Fibroblast of pulmonary artery (primary cell): ENCODE results near the gene CADM1.

Experiments used
- DNase-seq: peaks from one replicate; pipeline ENCODE4 v3.0.0-alpha.2; 2010; ENCODE audit warnings: low read depth
- H3K4me3 ChIP-seq: replicated peaks from 2 replicates; pipeline ENCODE4 v1.5.1; 2011; ENCODE audit warnings: low read depth, mild to moderate bottlenecking, control low read depth, low read length, moderate library complexity
- TF ChIP-seq, protein P1 (sequence below): IDR thresholded peaks from 2 replicates; pipeline ENCODE4 v1.5.1; 2011; ENCODE audit warnings: mild to moderate bottlenecking, control low read depth, low read length, inconsistent platforms; ENCODE audit errors: missing control alignments

The CADM1 gene

DNA sequence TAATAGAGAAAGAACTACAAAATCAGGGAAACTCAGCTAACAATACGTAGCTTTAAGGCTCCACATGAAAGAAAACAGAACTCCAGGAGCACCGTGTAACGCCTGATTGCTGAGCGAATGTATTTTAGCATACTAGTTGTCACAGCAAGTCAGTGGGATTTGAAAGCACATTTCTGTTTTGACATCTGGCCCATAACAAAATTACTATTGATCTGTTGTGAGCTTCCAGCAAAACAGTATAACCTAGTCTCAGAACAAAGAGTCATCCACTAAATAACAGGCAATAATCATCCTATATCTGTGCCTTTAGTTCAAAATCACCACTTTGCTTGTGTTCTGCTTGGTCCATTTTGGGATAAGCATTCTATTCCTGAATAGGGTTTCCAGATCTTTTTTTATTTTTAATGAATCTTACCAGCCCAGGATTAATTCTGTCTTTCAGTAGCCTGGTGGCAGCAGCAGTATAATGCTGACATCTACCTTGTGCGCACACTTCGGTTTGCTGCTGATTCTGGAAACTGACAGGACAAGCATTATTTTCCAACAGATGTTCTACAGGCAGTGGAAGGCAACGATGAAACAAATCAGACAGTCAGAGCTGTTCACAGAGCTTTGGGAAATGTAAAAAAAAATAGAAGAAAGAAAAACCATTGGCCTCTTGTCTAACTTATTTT is 66.2 kb downstream of the CADM1 start:
- no peak overlapping the region for H3K4me3 ChIP-seq
- DNase-seq = no peak
- TF ChIP-seq, protein P1, sequence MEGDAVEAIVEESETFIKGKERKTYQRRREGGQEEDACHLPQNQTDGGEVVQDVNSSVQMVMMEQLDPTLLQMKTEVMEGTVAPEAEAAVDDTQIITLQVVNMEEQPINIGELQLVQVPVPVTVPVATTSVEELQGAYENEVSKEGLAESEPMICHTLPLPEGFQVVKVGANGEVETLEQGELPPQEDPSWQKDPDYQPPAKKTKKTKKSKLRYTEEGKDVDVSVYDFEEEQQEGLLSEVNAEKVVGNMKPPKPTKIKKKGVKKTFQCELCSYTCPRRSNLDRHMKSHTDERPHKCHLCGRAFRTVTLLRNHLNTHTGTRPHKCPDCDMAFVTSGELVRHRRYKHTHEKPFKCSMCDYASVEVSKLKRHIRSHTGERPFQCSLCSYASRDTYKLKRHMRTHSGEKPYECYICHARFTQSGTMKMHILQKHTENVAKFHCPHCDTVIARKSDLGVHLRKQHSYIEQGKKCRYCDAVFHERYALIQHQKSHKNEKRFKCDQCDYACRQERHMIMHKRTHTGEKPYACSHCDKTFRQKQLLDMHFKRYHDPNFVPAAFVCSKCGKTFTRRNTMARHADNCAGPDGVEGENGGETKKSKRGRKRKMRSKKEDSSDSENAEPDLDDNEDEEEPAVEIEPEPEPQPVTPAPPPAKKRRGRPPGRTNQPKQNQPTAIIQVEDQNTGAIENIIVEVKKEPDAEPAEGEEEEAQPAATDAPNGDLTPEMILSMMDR = no peak

DNA sequence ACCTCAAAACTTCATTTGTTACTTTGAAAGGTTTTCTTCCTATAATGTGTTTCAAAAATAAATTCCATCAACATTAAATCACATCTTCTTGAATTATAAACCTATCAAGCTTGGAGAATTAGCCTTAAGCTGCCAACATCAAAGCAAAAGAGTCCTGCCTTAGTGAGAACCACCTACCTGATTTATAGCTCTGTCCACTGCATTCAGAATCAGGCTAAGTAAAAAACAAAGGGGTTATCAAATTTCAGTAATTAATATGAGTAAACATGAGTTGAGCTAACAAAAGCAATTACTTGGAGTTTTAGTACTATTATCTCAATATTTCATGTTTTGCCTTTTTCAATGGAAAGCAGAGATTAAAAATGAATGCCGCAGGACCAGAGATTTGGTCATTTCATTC is 73.9 kb downstream of the CADM1 start:
- TF ChIP-seq, protein P1 = no peak
- DNase-seq = no peak
- no peak overlapping the region for H3K4me3 ChIP-seq

DNA sequence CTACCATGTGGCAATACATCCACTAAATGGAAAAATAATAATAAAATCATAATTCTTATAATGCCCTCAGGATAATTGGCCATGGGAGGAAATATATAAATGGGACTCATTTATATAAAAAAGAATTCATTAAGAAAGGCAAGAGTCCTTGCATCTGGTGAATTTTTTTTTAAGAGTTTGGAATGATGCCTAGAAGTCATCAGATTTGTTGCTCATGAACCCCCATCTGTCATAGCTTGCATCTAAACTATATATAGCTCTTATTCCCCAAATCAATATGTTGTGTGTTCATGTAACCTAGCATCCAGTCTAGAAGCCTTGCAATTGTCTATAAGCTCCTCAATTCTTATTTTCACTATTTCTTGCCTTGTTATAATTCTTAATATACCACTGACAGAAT is 75.9 kb downstream of the CADM1 start:
- H3K4me3 ChIP-seq = no peak overlapping the region
- no peak for DNase-seq

DNA sequence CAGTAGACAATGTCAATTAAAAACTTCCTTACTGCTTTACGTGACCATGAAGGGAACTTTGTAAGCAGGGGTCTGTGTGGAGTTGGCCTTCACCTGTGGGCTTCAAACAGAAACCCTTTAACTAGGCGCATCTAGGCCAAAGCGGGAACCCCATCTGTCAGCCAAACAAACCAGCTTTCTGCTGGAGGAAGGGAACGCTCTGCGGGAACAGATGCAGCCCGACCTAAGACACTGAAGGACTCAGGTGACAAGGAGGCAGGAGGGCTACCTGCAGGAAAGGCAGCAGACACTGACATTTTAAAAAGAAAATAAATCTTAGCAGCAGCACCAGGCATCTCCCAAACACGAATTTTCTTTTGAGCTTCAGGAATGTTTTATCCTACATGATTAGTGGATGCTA is 78.4 kb downstream of the CADM1 start:
- TF ChIP-seq, protein P1 = no peak
- H3K4me3 ChIP-seq = no peak overlapping the region
- no peak for DNase-seq

More for the DNA sequence above, 75.9 kb downstream of the CADM1 start:
- TF ChIP-seq, protein P1 = no peak

DNA sequence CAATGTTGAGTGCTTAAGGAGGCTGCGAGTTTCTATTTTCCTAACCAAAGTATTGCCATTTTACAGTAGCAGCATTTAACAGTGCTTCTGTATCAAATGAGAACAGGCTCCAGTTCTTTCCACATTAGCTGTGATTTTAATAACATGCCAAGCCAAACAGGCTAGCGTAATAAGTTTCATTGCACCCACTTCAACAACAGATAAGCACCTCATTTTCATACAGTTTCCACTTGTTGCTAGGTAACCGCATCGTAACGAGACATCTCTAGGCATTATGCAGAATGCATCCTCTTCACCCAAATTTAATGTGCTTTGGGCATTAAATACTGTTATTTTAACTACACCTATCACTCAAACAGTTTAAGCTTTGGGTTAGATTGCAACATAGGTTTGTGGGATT is 79.0 kb downstream of the CADM1 start:
- DNase-seq = no peak
- no peak overlapping the region for H3K4me3 ChIP-seq
- TF ChIP-seq, protein P1 = no peak

DNA sequence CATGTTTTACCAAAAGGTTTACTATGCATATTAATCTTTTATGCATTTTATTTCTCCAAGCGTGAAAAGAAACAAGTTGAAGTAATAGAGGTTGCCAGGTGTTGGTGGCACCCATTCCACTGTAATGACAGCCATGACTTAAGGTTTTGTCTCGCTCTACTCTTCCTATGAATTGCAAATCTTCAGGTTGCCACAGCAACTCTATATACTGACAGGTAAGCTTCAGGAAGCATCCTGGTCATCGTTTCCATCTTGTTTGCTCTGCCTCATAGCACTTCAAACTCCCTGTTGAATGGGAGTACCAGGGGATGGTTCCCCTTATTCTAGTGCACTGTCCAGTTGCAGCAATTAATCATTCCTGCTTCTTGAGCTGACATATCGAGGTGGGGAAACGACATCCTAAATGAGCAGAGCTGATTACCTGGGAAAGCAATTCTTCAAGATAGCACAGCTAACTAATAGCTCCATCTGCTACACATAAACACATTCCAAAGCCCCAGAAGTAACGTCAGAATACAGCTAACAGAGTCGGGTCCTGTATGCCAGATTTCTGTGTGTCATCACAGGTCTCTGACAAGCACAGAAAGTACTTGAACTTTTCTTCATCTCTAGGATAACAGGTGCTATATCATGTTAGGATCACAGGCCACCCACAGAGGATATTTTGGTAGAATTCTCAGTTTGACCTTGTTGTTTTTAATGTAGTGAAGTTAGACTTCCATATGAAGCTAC is 80.3 kb downstream of the CADM1 start:
- no peak overlapping the region for H3K4me3 ChIP-seq
- DNase-seq = no peak
- TF ChIP-seq, protein P1 = no peak
